Measurements from ENCODE around the gene ATP5F1D. TPM values are rescaled to one million over a fixed set of nuclear protein-coding genes. Genes with fewer than 3 reads are reported as not detected.

ATP5F1D gene
- total and polyA plus RNA-seq, 2 of the 13 experiments (the other 11 are each of a cell fraction or from before 2014, with no cell fraction given) = 39.4 to 78.7 TPM

DNA sequence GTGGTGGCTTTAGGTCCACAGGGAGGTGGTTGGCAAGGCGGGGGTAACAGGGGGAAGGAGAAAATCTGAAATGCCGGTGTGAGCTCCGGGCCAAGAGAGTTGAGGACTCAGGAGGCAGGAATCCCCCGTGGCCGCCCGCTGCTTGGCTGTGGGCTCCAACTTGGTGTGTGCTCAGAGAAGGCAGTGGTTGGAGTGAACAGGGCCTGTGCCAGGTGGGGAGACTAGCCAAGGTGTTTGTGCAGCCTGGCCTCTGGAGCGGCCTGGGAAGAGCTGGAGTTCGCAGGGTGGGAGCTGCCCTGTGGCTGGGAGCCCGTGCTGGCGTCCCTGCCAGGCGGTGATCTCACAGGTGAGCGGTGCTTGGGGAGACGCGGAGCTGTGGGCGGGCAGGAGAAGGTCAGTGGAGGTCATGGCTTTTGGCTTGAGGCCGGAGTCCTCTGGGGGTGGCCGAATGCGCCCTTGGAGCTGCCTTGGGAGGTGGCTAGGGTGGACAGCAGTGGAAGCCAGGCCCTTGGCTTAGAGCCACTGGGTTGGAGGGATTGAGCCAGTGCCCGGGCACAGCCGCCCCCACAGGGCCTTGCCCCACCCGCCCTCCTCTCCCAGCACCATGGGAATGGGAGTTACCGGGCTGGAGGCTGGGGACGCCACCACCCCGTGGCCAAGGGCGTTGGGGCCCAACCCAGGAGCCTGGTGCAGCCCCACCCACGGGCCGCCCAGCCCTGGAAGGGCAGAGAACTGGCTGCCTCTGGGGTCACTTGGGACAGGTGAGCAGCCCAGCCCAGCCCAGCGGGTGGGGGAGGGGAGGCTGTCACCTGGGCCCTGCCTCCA lies 20.5 kb downstream of the ATP5F1D start (continued):
- TF ChIP-seq ZNF451 (CRISPR knock-in tag; IDR thresholded peaks at IDR 0.05) (0 out of 2 replicates have a peak, but pooled peaks have one; percentile 22), SKI (IDR thresholded peaks at IDR 0.05; ENCODE audit: partially characterized antibody) (no peak), ARNT2 (CRISPR knock-in tag; IDR thresholded peaks at IDR 0.05; ENCODE audit: low read depth) (no peak), PCBP1 (IDR thresholded peaks at IDR 0.05; ENCODE audit: borderline replicate concordance, low read depth, low read length) (peak; percentile 25; the same call in 1 of the 2 replicates), U2AF1 (optimal IDR thresholded peaks at IDR 0.05; ENCODE audit: low read depth, low read length) (no peak), IKZF1 (IDR thresholded peaks at IDR 0.05) (no peak), SMC3 (IDR thresholded peaks at IDR 0.05; ENCODE audit: low read length) (no peak), ZBTB42 (CRISPR knock-in tag; IDR thresholded peaks at IDR 0.05) (no peak), GATA4 (IDR thresholded peaks at IDR 0.05; ENCODE audit: borderline replicate concordance, low read depth) (no peak), MIER2 (CRISPR knock-in tag; IDR thresholded peaks at IDR 0.05) (no peak), ZNF101 (CRISPR knock-in tag; IDR thresholded peaks at IDR 0.05; ENCODE audit: borderline replicate concordance, low read depth) (no peak), SNAPC2 (CRISPR knock-in tag; IDR thresholded peaks at IDR 0.05) (no peak), ELF4 (CRISPR knock-in tag; IDR thresholded peaks at IDR 0.05; ENCODE audit: borderline replicate concordance) (no peak), ELF3 (CRISPR knock-in tag; IDR thresholded peaks at IDR 0.05) (no peak), ZNF552 (CRISPR knock-in tag; IDR thresholded peaks at IDR 0.05; ENCODE audit: borderline replicate concordance) (no peak), ZNF546 (CRISPR knock-in tag; conservative IDR thresholded peaks at IDR 0.05) (no peak), DMAP1 (CRISPR knock-in tag; IDR thresholded peaks at IDR 0.05) (no peak; the same call in 1 of the 2 replicates), ZNF33A (CRISPR knock-in tag; IDR thresholded peaks at IDR 0.05; ENCODE audit: borderline replicate concordance) (no peak), ZNF615 (CRISPR knock-in tag; IDR thresholded peaks at IDR 0.05; ENCODE audit: borderline replicate concordance) (no peak), MBNL3 (CRISPR knock-in tag; conservative IDR thresholded peaks at IDR 0.05) (no peak), XBP1 (CRISPR knock-in tag; IDR thresholded peaks at IDR 0.05) (no peak), ZNF547 (CRISPR knock-in tag; IDR thresholded peaks at IDR 0.05) (0 out of 2 replicates have a peak, but pooled peaks have one; percentile 48), ZBTB21 (CRISPR knock-in tag; IDR thresholded peaks at IDR 0.05) (0 out of 2 replicates have a peak, but pooled peaks have one; percentile 16), ZNF775 (CRISPR knock-in tag; IDR thresholded peaks at IDR 0.05; ENCODE audit: borderline replicate concordance) (no peak), ZNF296 (CRISPR knock-in tag; conservative IDR thresholded peaks at IDR 0.05) (peak; percentile 66; the same call in 1 of the 2 replicates), ZNF839 (CRISPR knock-in tag; IDR thresholded peaks at IDR 0.05; ENCODE audit: borderline replicate concordance) (0 out of 2 replicates have a peak, but pooled peaks have one; percentile 44), KLF6 (CRISPR knock-in tag; IDR thresholded peaks at IDR 0.05) (0 out of 2 replicates have a peak, but pooled peaks have one; percentile 26)
- TF ChIP-seq, protein P1, sequence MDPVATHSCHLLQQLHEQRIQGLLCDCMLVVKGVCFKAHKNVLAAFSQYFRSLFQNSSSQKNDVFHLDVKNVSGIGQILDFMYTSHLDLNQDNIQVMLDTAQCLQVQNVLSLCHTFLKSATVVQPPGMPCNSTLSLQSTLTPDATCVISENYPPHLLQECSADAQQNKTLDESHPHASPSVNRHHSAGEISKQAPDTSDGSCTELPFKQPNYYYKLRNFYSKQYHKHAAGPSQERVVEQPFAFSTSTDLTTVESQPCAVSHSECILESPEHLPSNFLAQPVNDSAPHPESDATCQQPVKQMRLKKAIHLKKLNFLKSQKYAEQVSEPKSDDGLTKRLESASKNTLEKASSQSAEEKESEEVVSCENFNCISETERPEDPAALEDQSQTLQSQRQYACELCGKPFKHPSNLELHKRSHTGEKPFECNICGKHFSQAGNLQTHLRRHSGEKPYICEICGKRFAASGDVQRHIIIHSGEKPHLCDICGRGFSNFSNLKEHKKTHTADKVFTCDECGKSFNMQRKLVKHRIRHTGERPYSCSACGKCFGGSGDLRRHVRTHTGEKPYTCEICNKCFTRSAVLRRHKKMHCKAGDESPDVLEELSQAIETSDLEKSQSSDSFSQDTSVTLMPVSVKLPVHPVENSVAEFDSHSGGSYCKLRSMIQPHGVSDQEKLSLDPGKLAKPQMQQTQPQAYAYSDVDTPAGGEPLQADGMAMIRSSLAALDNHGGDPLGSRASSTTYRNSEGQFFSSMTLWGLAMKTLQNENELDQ (CRISPR knock-in tag; IDR thresholded peaks at IDR 0.05; ENCODE audit: borderline replicate concordance) = no peak
- TF ChIP-seq, protein P2, sequence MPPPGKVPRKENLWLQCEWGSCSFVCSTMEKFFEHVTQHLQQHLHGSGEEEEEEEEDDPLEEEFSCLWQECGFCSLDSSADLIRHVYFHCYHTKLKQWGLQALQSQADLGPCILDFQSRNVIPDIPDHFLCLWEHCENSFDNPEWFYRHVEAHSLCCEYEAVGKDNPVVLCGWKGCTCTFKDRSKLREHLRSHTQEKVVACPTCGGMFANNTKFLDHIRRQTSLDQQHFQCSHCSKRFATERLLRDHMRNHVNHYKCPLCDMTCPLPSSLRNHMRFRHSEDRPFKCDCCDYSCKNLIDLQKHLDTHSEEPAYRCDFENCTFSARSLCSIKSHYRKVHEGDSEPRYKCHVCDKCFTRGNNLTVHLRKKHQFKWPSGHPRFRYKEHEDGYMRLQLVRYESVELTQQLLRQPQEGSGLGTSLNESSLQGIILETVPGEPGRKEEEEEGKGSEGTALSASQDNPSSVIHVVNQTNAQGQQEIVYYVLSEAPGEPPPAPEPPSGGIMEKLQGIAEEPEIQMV (CRISPR knock-in tag; IDR thresholded peaks at IDR 0.05; ENCODE audit: low read depth) = no peak

All from HepG2 (cell line).